ENCODE measurements around the gene MYL7.
"Not testable (repeated sequence)": the region's sequence is repeated elsewhere in the genome, so short reads cannot be mapped to it uniquely, and the experiment has no call there.

MYL7 gene

GRCh38 chr7:44128721-44129582 is 12.2 kb downstream of the MYL7 start:
- DNase-seq, result no peak

- no peak for DNase-seq
Measured at GRCh38 chr7:44127161-44127560, 14.0 kb downstream of the MYL7 start.

GRCh38 chr7:44126574-44126973 is 14.6 kb downstream of the MYL7 start:
- DNase-seq, result not testable (repeated sequence)

GRCh38 chr7:44124822-44125202 is 16.3 kb downstream of the MYL7 start:
- DNase-seq, result no peak

GRCh38 chr7:44123190-44124003 is 17.7 kb downstream of the MYL7 start, which contains the start of gene POLD2:
Gene POLD2, minus strand, starts transcription at chr7:44123548. Its CDS starts 1,495 bp downstream, at chr7:44122053.
- DNase-seq, result peak; percentile 99

GRCh38 chr7:44122529-44122928 is 18.6 kb downstream of the MYL7 start:
- DNase-seq, result no peak

- DNase-seq, result no peak
Measured at GRCh38 chr7:44121761-44122420, 19.2 kb downstream of the MYL7 start.

GRCh38 chr7:44120395-44120794 is 20.7 kb downstream of the MYL7 start:
- DNase-seq, result no peak

GRCh38 chr7:44119829-44120380 is 21.2 kb downstream of the MYL7 start:
- DNase-seq, result no peak

- no peak for DNase-seq
Measured at GRCh38 chr7:44117801-44118429, 23.2 kb downstream of the MYL7 start.

GRCh38 chr7:44116789-44117666 is 24.1 kb downstream of the MYL7 start:
- DNase-seq, result no peak

GRCh38 chr7:44116087-44116788 is 24.9 kb downstream of the MYL7 start:
- DNase-seq, result no peak

GRCh38 chr7:44114586-44115310 is 26.4 kb downstream of the MYL7 start:
- DNase-seq, result no peak

- no peak for DNase-seq
Measured at GRCh38 chr7:44113764-44114354, 27.3 kb downstream of the MYL7 start.

GRCh38 chr7:44112997-44113763 is 28.0 kb downstream of the MYL7 start:
- no peak for DNase-seq

- no peak for DNase-seq
Measured at GRCh38 chr7:44112231-44112996, 28.7 kb downstream of the MYL7 start.

- no peak for DNase-seq
Measured at GRCh38 chr7:44111761-44112160, 29.4 kb downstream of the MYL7 start.
